PC-3 (cell line): ENCODE results near the gene ACSM5. TPM values are rescaled to one million over a fixed set of nuclear protein-coding genes. Genes with fewer than 3 reads are reported as not detected.
"Not testable (repeated sequence)": the region's sequence is repeated elsewhere in the genome, so short reads cannot be mapped to it uniquely, and the experiment has no call there.

Experiments
- ATAC-seq: fragments of 200-7000 bp; cut with Tn5 transposase; 2 replicates; pipeline ENCODE4 v1.9.1; 2020; ENCODE audit warnings: mild to moderate bottlenecking, moderate library complexity
- BruUV-seq: library from RNA; stranded (reverse); fragments of 400-500 nt; replicated peaks from 2 replicates; lab custom pipeline; 2021; lab: Mats Ljungman, UMichigan
- CTCF ChIA-PET: fragments of 300-600 bp; sonication (Branson Sonifier 250); formaldehyde crosslinking; loops from one replicate; lab custom pipeline; 2022; ENCODE audit warnings: antibody characterized with exemption; lab: Charles Lee
- POLR2A ChIA-PET: fragments of 300-600 bp; sonication (Branson Sonifier 250); formaldehyde crosslinking; loops from one replicate; lab custom pipeline; 2022; ENCODE audit warnings: antibody characterized with exemption; ENCODE audit not compliant: unreplicated experiment; lab: Charles Lee
- DNase-seq: peaks from one replicate; pipeline ENCODE4 v3.0.0-alpha.2; 2015
- H2AFZ ChIP-seq: fragments of 300-600 bp; sonication (generic); 2 replicates; pipeline ENCODE4 v1.6.0; 2016; ENCODE audit warnings: antibody characterized with exemption, low read length
- H3F3A ChIP-seq: fragments of 300-600 bp; sonication (generic); one replicate; pipeline ENCODE4 v1.6.0; 2017; ENCODE audit warnings: antibody characterized with exemption, low read length, control low read depth, mild to moderate bottlenecking; ENCODE audit not compliant: unreplicated experiment
- H3K27ac ChIP-seq: fragments of 300-600 bp; sonication (generic); 2 replicates; pipeline ENCODE4 v1.5.1; 2016; ENCODE audit warnings: mild to moderate bottlenecking, low read length
- H3K27me3 ChIP-seq: fragments of 300-600 bp; sonication (generic); 2 replicates; pipeline ENCODE4 v1.6.1; 2016; ENCODE audit warnings: low read length, mixed read lengths
- H3K36me3 ChIP-seq: fragments of 300-600 bp; sonication (generic); 2 replicates; pipeline ENCODE4 v1.6.1; 2016; ENCODE audit warnings: low read depth, mixed run types, low read length, mixed read lengths
- H3K4me1 ChIP-seq: fragments of 300-600 bp; sonication (generic); 2 replicates; pipeline ENCODE4 v1.5.1; 2016; ENCODE audit warnings: low read length; ENCODE audit not compliant: insufficient read depth
- H3K4me2 ChIP-seq: fragments of 300-600 bp; sonication (generic); 2 replicates; pipeline ENCODE4 v1.6.0; 2016; ENCODE audit warnings: low read length
- H3K4me3 ChIP-seq: fragments of 300-600 bp; sonication (generic); 2 replicates; pipeline ENCODE4 v1.5.1; 2016; ENCODE audit warnings: mild to moderate bottlenecking, low read length, mixed read lengths
- H3K79me2 ChIP-seq: fragments of 300-600 bp; sonication (generic); 2 replicates; pipeline ENCODE4 v1.6.1; 2017; ENCODE audit warnings: low read length, mixed read lengths
- H3K9ac ChIP-seq: fragments of 300-600 bp; sonication (generic); 2 replicates; pipeline ENCODE4 v1.6.0; 2016; ENCODE audit warnings: mild to moderate bottlenecking, low read length
- H3K9me2 ChIP-seq: fragments of 300-600 bp; sonication (generic); replicated peaks from 2 replicates; pipeline ENCODE4 v1.6.1; 2016; ENCODE audit warnings: mixed run types, low read length, mixed read lengths
- H3K9me3 ChIP-seq: fragments of 300-600 bp; sonication (generic); 2 replicates; pipeline ENCODE4 v1.6.1; 2016; ENCODE audit warnings: low read length, mixed read lengths
- H4K20me1 ChIP-seq: fragments of 300-600 bp; sonication (generic); 2 replicates; pipeline ENCODE4 v1.6.1; 2016; ENCODE audit warnings: low read length, mixed read lengths
- CTCF ChIP-seq: fragments of 300-600 bp; sonication (generic); conservative IDR thresholded peaks from 2 replicates; pipeline ENCODE4 v1.5.1; 2017; ENCODE audit warnings: antibody characterized with exemption, low read depth, mild to moderate bottlenecking, low read length
- EZH2 ChIP-seq: fragments of 300-600 bp; sonication (generic); IDR thresholded peaks from one replicate; pipeline ENCODE4 v1.6.1; 2017; ENCODE audit warnings: antibody characterized with exemption, mild to moderate bottlenecking, low read length; ENCODE audit not compliant: unreplicated experiment
- EZH2phosphoT487 ChIP-seq: fragments of 300-600 bp; sonication (generic); IDR thresholded peaks from 2 replicates; pipeline ENCODE4 v1.6.1; 2018; ENCODE audit warnings: mild to moderate bottlenecking, antibody characterized with exemption, low read length, borderline replicate concordance
- intact Hi-C: fragments of 100-400 bp; cut with micrococcal nuclease; formaldehyde crosslinking; loops from 2 replicates; pipeline ENCODE4 v1.9.0; 2023
- total RNA-seq: library from RNA; depleted of rRNA; stranded (reverse); fragments of >200 nt; gene quantifications from 2 replicates; pipeline ENCODE4 v1.2.3, GENCODE V29; 2014

ACSM5 gene
- total RNA-seq, 1 experiment from 2014 or later: not detected

GRCh38 chr16:20424129-20424866 lies 15.0 kb downstream of the ACSM5 start:
- ChIA-PET CTCF (no interaction called here), POLR2A (no interaction called here)
- H4K20me1 ChIP-seq: no peaks in the 10 kb centered on the region
- no peak overlapping the region for H3K9ac ChIP-seq
- H3F3A ChIP-seq: no peaks in the 10 kb centered on the region
- no peaks in the 10 kb centered on the region for H3K9me3 ChIP-seq
- TF ChIP-seq EZH2phosphoT487: no peak
- TF ChIP-seq EZH2: no peak
- no peak for TF ChIP-seq CTCF
- no peak overlapping the region for H3K27ac ChIP-seq
- intact Hi-C loops: no loop called here
- BruUV-seq: no TSS peak
- no peak overlapping the region for H3K4me3 ChIP-seq
- ATAC-seq (no peak), DNase-seq (no peak)
- H3K79me2 ChIP-seq: no peaks in the 10 kb centered on the region
- H3K27me3 ChIP-seq: no peaks in the 10 kb centered on the region
- H3K9me2 ChIP-seq: no peaks in the 10 kb centered on the region
- no peak overlapping the region for H3K4me2 ChIP-seq
- no peak overlapping the region for H2AFZ ChIP-seq
- H3K36me3 ChIP-seq: no peaks in the 10 kb centered on the region
- no peaks in the 10 kb centered on the region for H3K4me1 ChIP-seq

- H3K27ac ChIP-seq, DNase-seq, H3F3A ChIP-seq, BruUV-seq, H3K36me3 ChIP-seq, H3K27me3 ChIP-seq, intact Hi-C loops, H3K4me2 ChIP-seq, H4K20me1 ChIP-seq, H3K9me2 ChIP-seq, CTCF ChIA-PET, H2AFZ ChIP-seq, POLR2A ChIA-PET, ATAC-seq, H3K4me3 ChIP-seq, H3K9ac ChIP-seq, H3K4me1 ChIP-seq, H3K9me3 ChIP-seq, H3K79me2 ChIP-seq: not testable (repeated sequence)
Measured at GRCh38 chr16:20427401-20427797, 18.1 kb downstream of the ACSM5 start.

- H3K9ac ChIP-seq, H3K27ac ChIP-seq, intact Hi-C loops, ATAC-seq, H3K4me1 ChIP-seq, POLR2A ChIA-PET, H3K79me2 ChIP-seq, H3K4me3 ChIP-seq, H3F3A ChIP-seq, H3K4me2 ChIP-seq, H3K36me3 ChIP-seq, H3K9me2 ChIP-seq, H4K20me1 ChIP-seq, H2AFZ ChIP-seq, DNase-seq, H3K27me3 ChIP-seq, H3K9me3 ChIP-seq, CTCF ChIA-PET, BruUV-seq: not testable (repeated sequence)
Measured at GRCh38 chr16:20429499-20429898, 20.2 kb downstream of the ACSM5 start.

- CTCF ChIA-PET, H3K27me3 ChIP-seq, H3K9ac ChIP-seq, H3K27ac ChIP-seq, H3K9me3 ChIP-seq, DNase-seq, H3K4me3 ChIP-seq, H3K36me3 ChIP-seq, H4K20me1 ChIP-seq, H3K79me2 ChIP-seq, H3K4me2 ChIP-seq, H3K9me2 ChIP-seq, H3K4me1 ChIP-seq, H3F3A ChIP-seq, intact Hi-C loops, BruUV-seq, POLR2A ChIA-PET, ATAC-seq, H2AFZ ChIP-seq: not testable (repeated sequence)
Measured at GRCh38 chr16:20430480-20430879, 21.1 kb downstream of the ACSM5 start.
